ENCODE results near the gene PAGE2.

PAGE2 gene

DNA sequence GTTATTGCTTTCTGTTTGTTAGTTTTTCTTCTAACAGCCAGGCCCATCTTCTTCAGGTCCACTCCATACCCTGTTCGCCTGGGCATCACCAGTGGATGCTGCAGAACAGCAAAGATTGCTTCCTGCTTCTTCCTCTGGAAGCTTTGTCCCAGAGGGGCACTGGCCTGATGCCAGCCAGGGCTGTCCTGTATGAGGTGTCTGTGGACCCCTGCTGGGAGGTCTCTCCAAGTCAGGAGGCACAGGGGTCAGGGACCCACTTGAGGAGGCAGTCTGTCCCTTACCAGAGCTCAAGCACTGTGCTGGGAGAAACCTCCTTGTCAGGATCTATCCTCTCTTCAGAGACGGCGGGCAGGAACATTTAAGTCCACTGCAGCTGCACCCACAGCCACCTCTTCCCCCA lies 16.5 kb upstream of the PAGE2 start:
- TF ChIP-seq, protein P1, sequence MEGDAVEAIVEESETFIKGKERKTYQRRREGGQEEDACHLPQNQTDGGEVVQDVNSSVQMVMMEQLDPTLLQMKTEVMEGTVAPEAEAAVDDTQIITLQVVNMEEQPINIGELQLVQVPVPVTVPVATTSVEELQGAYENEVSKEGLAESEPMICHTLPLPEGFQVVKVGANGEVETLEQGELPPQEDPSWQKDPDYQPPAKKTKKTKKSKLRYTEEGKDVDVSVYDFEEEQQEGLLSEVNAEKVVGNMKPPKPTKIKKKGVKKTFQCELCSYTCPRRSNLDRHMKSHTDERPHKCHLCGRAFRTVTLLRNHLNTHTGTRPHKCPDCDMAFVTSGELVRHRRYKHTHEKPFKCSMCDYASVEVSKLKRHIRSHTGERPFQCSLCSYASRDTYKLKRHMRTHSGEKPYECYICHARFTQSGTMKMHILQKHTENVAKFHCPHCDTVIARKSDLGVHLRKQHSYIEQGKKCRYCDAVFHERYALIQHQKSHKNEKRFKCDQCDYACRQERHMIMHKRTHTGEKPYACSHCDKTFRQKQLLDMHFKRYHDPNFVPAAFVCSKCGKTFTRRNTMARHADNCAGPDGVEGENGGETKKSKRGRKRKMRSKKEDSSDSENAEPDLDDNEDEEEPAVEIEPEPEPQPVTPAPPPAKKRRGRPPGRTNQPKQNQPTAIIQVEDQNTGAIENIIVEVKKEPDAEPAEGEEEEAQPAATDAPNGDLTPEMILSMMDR (IDR thresholded peaks at IDR 0.05; ENCODE audit: insufficient read depth, low read depth, low read length, missing control alignments) = no peak
- no peak for DNase-seq (ENCODE audit: low read depth)
- no peak overlapping the region for H3K4me3 ChIP-seq (ENCODE audit: low read length)

DNA sequence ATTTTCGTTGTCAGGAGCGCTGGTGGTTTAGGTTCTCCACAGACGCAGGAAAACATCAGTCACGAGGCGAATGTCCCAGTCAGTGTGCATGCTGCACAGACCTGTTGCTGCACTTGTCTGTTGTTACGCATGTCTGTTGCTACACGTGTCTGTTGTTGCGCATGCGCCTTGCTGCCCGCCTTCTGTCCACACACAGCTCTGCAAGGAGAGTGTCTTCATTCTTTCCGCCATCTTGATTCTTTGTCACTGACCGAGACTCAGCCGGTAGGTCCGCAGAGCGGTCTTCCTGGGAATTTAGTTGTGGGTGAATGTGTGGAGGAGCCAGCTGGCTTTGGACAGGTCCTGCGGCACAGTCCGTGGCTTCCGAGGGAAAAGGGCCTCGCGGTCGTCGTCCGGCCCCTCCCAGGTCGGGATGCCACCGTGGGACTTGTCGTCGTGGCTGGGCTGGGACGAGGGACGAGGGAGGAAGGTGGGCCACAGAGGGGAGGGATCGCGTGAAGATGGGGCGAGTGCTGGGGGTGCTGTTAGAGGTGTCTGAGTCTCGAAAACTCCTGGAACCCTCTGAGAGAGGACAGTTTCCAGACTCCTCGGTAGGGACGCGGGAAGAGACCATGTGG lies 13.9 kb upstream of the PAGE2 start, which contains the start of gene PAGE2B:
TSS of gene PAGE2B (plus strand) at position 180 of the 617 bp plus-strand sequence. CDS start 1,012 bp downstream, outside the sequence.
- DNase-seq (ENCODE audit: low read depth) = no peak
- TF ChIP-seq, protein P1 (IDR thresholded peaks at IDR 0.05; ENCODE audit: insufficient read depth, low read depth, low read length, missing control alignments) = no peak
- H3K4me3 ChIP-seq (ENCODE audit: low read length) = no peak within 1 kb of the TSS

DNA sequence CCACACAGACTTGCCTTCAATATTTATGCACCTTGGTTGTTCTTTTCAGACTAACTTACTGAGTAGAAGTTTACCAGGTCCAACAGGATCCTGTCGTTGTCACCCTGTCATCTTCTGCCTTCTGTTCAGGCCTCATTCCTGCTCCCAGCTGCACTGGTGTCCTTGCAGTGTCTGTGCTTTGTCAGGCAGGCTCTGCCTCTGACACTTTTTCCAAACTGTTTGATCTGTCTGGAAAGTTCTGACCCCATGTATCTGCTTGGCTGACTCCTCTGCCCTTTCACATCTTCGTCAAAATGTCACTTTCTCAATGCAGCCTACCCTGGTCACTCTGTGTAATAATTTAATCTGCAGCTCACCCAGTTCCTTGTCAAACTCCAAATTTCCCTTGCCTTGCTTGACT lies 9.9 kb downstream of the PAGE2 start:
- no peak overlapping the region for H3K4me3 ChIP-seq (ENCODE audit: low read length)
- no peak for DNase-seq (ENCODE audit: low read depth)
- TF ChIP-seq, protein P1 (IDR thresholded peaks at IDR 0.05; ENCODE audit: insufficient read depth, low read depth, low read length, missing control alignments) = no peak

DNA sequence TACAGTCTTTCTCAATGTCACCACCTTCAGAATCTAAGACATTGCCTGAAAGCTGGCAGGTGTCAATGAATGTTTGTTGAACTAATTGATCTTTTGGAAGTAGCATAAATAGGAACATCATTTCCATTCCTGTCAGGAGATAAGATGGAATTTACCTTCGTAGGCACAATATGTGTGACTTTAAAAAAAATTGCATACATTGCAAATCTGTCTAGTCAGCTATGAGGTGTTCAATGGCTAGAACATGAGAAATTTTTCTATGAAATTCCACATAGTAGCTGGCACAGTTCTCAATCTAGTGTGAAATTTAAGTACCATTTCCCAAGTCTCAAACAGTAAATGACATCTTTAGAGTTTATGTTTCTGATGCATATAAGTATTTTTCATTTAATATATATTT lies 10.3 kb downstream of the PAGE2 start:
- TF ChIP-seq, protein P1 (IDR thresholded peaks at IDR 0.05; ENCODE audit: insufficient read depth, low read depth, low read length, missing control alignments) = no peak
- no peak for DNase-seq (ENCODE audit: low read depth)
- no peak overlapping the region for H3K4me3 ChIP-seq (ENCODE audit: low read length)

DNA sequence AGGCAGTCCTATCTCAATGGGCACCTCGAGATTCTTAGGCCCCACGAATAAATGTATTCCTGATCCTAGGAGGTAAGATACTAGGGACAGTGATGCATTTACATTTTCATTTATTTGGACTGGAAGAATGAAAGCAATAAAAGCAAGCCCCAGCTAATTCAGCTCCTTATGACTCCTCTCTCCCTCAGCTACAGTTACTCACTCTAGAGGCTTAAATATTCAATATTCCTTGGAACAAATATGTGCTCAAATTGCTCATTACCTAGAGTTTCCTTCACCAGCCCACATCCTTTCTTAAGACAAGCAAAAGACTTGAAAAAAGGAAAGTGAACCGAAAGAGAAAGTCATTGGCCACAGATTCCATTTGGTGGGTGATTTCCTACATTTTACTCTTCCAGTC lies 13.9 kb downstream of the PAGE2 start:
- H3K4me3 ChIP-seq (ENCODE audit: low read length) = no peak overlapping the region
- no peak for DNase-seq (ENCODE audit: low read depth)
- TF ChIP-seq, protein P1 (IDR thresholded peaks at IDR 0.05; ENCODE audit: insufficient read depth, low read depth, low read length, missing control alignments) = no peak

DNA sequence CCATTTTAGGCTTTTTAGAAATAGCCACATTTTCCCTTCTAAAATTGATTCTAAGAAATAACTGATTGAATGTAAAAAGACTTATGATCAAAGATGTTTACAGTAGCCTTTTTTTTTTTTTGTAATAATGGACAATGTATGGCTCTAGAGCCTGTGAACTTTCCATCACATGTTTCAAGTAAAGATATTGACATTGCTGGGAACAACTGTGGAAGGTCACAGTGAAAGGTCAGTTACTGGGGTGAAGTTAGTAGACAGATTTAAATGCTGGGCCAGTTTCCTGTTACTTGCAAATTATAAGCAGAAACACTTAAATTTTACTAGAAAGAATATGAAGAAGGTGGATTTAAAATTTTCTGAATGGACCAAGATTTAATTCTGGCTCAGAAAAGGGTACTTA lies 18.4 kb downstream of the PAGE2 start:
- TF ChIP-seq, protein P1 (IDR thresholded peaks at IDR 0.05; ENCODE audit: insufficient read depth, low read depth, low read length, missing control alignments) = no peak
- no peak for DNase-seq (ENCODE audit: low read depth)
- H3K4me3 ChIP-seq (ENCODE audit: low read length) = no peak overlapping the region

DNA sequence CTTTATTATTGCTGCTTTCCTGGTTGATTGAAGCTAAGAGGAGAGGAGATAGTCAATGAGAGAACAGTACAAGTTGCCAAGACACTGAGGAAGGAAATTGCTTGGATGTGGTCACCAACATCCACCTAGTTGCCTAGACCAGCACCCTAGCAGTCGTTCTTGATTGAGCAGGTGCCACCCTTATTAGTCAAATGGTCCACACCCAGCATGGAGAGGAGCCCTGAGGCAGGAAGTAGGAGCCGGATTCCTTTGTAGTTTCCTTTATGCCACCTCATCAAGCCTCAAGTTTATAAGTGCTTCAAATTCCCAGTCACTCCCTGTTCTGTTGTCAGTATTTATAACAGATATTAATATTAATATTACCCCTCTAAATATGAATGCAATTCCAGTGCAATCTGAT lies 19.1 kb downstream of the PAGE2 start:
- H3K4me3 ChIP-seq (ENCODE audit: low read length) = no peak overlapping the region
- TF ChIP-seq, protein P1 (IDR thresholded peaks at IDR 0.05; ENCODE audit: insufficient read depth, low read depth, low read length, missing control alignments) = no peak
- DNase-seq (ENCODE audit: low read depth) = peak; percentile 67

Measured in epithelial cell of esophagus (primary cell).